HCT116 (cell line): ENCODE measurements around the gene KCNE1.
"Not testable (repeated sequence)": the region's sequence is repeated elsewhere in the genome, so short reads cannot be mapped to it uniquely, and the experiment has no call there.

Source experiments
- EZH2 ChIP-seq: fragments of 200-600 bp; sonication (generic); IDR thresholded peaks from 2 replicates; pipeline ENCODE4 v1.6.1; 2017; ENCODE audit warnings: antibody characterized with exemption, mixed run types
- JUND ChIP-seq: IDR thresholded peaks from 2 replicates; pipeline ENCODE4 v1.6.1; 2012
- RAD21 ChIP-seq: IDR thresholded peaks from 2 replicates; pipeline ENCODE4 v1.6.1; 2012; ENCODE audit warnings: low read depth, mild to moderate bottlenecking
- TF ChIP-seq, protein P1 (sequence below), 3 experiments: fragments of 200-600 bp in 1 of 3; sonication (generic) in 1 of 3; IDR thresholded peaks in 2 of 3; conservative IDR thresholded peaks in 1 of 3; 2 replicates each; pipeline ENCODE4 v1.5.1; 2012 to 2017; ENCODE audit warnings: low read depth in 2 of 3, low read length in 2 of 3, antibody characterized with exemption in 1 of 3, borderline replicate concordance in 1 of 3, control low read depth in 1 of 3, mild to moderate bottlenecking in 1 of 3, mixed read lengths in 1 of 3, mixed run types in 1 of 3, moderate library complexity in 1 of 3; ENCODE audit not compliant: insufficient read depth in 1 of 3
- TF ChIP-seq, protein P2 (sequence below): IDR thresholded peaks from 2 replicates; pipeline ENCODE4 v1.6.1; 2011; ENCODE audit warnings: mild to moderate bottlenecking, low read length, moderate library complexity; ENCODE audit not compliant: insufficient replicate concordance; ENCODE audit errors: extremely low read depth

DNA sequence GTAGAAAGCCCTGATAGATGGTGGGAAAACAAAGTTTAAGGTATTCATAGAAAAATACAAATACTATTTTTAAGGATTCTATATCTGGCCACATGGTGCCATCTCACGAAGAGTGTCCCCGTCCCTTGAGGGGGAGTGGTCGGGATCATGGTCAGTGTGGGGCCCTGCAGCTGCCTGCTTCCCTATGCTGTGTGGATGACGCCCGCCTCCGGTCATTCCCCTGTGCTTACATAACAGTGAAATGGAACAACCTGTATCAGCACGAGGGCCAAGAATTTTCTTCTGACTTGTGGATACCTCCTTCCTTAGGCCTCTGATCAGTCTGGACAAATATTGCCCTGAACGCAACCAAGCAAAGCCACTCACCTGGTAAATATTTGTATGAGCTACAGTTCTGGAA is 84.7 kb downstream of the KCNE1 start:
- TF ChIP-seq, protein P1, sequence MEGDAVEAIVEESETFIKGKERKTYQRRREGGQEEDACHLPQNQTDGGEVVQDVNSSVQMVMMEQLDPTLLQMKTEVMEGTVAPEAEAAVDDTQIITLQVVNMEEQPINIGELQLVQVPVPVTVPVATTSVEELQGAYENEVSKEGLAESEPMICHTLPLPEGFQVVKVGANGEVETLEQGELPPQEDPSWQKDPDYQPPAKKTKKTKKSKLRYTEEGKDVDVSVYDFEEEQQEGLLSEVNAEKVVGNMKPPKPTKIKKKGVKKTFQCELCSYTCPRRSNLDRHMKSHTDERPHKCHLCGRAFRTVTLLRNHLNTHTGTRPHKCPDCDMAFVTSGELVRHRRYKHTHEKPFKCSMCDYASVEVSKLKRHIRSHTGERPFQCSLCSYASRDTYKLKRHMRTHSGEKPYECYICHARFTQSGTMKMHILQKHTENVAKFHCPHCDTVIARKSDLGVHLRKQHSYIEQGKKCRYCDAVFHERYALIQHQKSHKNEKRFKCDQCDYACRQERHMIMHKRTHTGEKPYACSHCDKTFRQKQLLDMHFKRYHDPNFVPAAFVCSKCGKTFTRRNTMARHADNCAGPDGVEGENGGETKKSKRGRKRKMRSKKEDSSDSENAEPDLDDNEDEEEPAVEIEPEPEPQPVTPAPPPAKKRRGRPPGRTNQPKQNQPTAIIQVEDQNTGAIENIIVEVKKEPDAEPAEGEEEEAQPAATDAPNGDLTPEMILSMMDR (IDR thresholded peaks at IDR 0.05 in 2 of 3, conservative IDR thresholded peaks at IDR 0.05 in 1 of 3; ENCODE audit: borderline replicate concordance in 1 of 3, insufficient read depth in 1 of 3, low read depth in 2 of 3, low read length in 2 of 3), result not testable (repeated sequence)
- not testable (repeated sequence) for TF ChIP-seq JUND, EZH2, RAD21
- TF ChIP-seq, protein P2, sequence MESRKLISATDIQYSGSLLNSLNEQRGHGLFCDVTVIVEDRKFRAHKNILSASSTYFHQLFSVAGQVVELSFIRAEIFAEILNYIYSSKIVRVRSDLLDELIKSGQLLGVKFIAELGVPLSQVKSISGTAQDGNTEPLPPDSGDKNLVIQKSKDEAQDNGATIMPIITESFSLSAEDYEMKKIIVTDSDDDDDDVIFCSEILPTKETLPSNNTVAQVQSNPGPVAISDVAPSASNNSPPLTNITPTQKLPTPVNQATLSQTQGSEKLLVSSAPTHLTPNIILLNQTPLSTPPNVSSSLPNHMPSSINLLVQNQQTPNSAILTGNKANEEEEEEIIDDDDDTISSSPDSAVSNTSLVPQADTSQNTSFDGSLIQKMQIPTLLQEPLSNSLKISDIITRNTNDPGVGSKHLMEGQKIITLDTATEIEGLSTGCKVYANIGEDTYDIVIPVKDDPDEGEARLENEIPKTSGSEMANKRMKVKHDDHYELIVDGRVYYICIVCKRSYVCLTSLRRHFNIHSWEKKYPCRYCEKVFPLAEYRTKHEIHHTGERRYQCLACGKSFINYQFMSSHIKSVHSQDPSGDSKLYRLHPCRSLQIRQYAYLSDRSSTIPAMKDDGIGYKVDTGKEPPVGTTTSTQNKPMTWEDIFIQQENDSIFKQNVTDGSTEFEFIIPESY, result not testable (repeated sequence)
